HG03039 (cell line): ENCODE results near the gene ZFP36L2.
A peak's percentile ranks its signal among the peaks of the same experiment; 100 is the strongest.

Experiments
- ATAC-seq: cut with Tn5 transposase; IDR thresholded peaks from one replicate; pipeline ENCODE4 v1.9.1; 2021; ENCODE audit warnings: mild to moderate bottlenecking, moderate library complexity; ENCODE audit not compliant: unreplicated experiment

ZFP36L2 gene, protein sequence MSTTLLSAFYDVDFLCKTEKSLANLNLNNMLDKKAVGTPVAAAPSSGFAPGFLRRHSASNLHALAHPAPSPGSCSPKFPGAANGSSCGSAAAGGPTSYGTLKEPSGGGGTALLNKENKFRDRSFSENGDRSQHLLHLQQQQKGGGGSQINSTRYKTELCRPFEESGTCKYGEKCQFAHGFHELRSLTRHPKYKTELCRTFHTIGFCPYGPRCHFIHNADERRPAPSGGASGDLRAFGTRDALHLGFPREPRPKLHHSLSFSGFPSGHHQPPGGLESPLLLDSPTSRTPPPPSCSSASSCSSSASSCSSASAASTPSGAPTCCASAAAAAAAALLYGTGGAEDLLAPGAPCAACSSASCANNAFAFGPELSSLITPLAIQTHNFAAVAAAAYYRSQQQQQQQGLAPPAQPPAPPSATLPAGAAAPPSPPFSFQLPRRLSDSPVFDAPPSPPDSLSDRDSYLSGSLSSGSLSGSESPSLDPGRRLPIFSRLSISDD

DNA sequence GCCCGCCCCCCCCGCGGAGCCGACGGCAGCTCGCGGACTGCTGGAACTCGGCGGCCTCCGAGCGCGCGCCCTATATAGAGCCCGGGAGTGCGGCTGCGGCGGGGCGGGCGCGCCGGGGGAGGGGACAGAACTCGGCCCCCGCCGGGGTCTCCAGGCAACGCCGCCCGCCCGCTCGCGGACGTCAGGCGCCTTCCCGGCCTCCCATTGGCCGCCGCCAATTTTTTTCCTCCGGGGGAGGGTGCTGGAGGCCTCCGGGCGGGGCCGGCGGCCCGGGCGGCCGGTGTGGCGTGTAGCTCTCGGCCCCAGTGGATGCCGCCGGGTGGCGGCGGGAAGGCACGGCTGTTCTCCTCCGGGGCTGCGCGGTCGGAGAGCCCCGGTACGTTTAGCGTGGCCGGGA, at the start of gene ZFP36L2:
ZFP36L2 (minus strand) TSS at position 49 of the 397 bp plus-strand sequence. CDS start 291 bp downstream, outside the sequence.
- ATAC-seq = peak; percentile 50

- ATAC-seq = no peak
These were observed 48.3 kb upstream of the ZFP36L2 start for GRCh38 chr2:43274721-43275120.

- no peak for ATAC-seq
These were observed 47.6 kb upstream of the ZFP36L2 start for GRCh38 chr2:43274055-43274454.

GRCh38 chr2:43273529-43273928, 47.1 kb upstream of the ZFP36L2 start:
- ATAC-seq = no peak

- no peak for ATAC-seq
These were observed 44.7 kb upstream of the ZFP36L2 start for GRCh38 chr2:43270930-43271615.

GRCh38 chr2:43270461-43270860, 44.1 kb upstream of the ZFP36L2 start:
- no peak for ATAC-seq

GRCh38 chr2:43269706-43270105, 43.3 kb upstream of the ZFP36L2 start:
- no peak for ATAC-seq

GRCh38 chr2:43269074-43269572, 42.7 kb upstream of the ZFP36L2 start:
- no peak for ATAC-seq

DNA sequence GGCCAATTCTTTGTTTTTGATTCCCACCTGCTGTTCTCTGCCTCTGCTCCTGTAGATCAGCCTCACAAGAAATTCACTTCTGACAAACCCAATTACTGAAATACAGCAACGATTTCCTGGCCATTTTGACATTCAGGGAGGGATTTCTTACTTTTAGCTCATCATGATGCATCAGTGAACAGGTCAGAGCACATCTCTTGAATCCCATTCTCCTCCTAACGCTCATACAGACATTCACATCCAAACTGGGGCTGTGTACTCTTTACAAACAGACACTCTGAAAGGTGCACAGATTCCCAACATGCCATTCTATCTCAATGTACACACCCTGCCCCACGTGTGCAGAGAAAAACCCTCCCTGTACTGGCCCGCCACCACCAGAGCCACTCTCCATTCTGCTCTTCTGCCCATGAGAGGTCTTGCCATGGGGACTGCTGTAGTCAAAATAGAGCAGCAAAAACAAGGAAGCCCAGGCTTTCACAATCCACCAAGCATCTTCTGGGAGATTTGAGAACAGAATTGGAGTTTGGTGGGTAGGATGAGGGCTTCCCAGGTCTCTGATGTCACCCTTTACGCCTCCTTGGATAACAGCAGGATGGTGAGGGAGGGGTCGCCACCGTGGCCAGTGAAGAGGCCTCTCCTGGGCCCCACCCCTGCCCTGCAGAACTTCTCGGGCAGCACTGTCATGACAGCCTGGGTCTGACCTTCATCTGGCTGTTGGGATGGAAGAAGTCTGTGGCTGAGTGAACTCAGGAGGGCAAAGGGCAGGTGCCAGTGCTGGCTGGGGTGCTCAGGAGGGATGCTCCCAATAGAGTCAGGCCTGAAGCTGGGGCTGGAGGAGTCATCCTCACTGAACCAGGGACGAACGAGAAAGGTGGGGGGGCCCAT, 41.9 kb upstream of the ZFP36L2 start:
- ATAC-seq = no peak

DNA sequence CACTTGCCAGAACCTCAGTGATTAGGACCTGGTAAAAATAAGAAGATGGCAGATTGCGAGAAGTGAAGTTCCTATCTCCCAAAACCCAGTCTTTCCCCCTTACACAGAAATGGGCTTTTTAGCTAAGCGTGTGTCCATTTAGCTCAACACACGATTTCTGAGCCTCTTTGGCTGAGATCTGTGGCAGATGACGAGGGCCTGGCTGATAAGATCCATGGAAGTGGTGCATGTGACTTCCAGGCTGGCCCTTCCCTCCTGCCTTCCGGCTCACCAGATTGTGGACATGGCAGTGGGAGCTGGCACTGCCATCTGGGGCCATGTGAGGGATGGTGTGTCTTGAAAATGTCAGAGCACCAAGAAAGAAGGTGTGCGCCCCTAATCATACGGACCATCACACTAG, 41.0 kb upstream of the ZFP36L2 start:
- ATAC-seq = no peak

DNA sequence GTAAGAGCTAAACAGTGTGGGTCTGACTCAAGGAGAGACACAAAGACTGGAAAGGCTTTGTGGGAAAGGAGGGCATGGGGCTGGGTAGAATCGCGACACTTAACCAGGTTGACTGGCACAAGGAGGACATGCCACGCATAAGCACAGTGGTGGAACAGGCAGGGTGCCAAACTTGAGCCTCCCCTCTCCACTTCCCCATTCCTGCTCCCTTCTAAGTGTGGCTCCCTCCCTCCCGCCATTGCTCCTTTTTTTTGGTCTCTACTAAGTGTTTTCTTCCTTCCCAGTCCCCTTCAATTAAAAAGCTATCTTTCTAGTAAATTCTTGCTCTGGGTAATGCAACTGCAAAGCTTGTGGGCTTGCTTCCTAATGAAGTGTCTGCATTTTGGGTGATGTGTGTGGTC, 40.3 kb upstream of the ZFP36L2 start:
- ATAC-seq = no peak

- ATAC-seq = no peak
These were observed 39.0 kb upstream of the ZFP36L2 start for GRCh38 chr2:43265421-43265820.

DNA sequence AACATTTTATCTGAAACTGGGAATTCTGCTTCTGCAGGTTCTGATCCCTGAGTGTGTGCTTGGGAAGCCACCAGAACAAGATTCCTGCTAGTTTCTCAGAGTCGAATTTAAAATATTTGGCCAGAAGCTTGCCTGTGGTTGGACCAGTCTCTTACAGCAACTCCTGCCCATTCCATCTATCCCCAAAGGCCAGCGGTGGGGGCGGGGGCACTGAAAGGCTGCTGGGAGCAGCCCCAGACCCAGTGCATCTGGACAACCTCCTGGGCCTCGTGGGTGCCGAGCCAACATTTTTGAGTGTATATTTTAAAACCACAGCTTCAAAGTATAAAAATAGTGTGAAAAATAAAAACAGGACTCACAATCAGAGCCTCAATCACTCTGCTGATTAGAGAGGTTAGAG, 38.6 kb upstream of the ZFP36L2 start:
- ATAC-seq = no peak

DNA sequence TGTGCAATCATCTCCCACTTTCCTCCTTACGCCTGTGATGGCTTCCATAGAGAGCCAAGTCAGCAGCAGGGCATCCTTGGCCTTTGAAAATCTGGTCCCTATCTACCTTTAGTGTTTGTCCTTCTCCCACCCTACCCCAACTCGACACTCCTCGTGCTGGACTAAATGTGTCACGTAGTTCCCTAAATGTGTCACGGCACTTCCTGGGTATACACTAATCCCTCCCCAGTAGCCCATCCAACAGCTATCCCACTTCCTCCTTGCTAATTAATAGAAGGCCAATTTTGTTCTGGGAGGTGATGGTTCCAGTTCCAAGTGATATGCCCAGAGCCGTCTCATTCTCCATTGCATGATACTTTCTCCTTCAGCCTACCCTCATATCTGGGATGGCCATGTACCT, 36.5 kb upstream of the ZFP36L2 start:
- ATAC-seq = no peak

- ATAC-seq = no peak
These were observed 35.8 kb upstream of the ZFP36L2 start for GRCh38 chr2:43262239-43262638.

GRCh38 chr2:43259512-43259911, 33.1 kb upstream of the ZFP36L2 start:
- ATAC-seq = no peak

- no peak for ATAC-seq
These were observed 32.2 kb upstream of the ZFP36L2 start for GRCh38 chr2:43258547-43259156.

- no peak for ATAC-seq
These were observed 29.0 kb upstream of the ZFP36L2 start for GRCh38 chr2:43255296-43255910.

DNA sequence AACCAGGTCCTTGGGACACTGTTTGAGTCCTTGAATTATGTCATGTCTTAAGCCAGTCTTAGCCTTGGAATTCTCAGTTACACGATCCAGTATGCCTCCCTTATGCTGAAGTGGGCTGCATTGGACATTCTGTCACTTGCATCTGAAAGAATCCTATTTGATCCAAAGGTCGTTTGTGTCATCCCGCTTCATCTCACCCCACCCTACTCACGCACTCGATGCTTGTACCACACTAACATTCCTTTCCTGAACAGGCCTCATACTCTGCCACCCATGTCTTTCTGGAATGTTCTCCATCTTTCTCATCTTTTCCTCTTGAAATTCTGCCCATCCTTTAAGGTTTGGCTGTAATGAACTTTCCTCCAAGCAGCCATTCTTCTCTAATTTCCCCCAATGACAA, 27.9 kb upstream of the ZFP36L2 start:
- ATAC-seq = no peak

DNA sequence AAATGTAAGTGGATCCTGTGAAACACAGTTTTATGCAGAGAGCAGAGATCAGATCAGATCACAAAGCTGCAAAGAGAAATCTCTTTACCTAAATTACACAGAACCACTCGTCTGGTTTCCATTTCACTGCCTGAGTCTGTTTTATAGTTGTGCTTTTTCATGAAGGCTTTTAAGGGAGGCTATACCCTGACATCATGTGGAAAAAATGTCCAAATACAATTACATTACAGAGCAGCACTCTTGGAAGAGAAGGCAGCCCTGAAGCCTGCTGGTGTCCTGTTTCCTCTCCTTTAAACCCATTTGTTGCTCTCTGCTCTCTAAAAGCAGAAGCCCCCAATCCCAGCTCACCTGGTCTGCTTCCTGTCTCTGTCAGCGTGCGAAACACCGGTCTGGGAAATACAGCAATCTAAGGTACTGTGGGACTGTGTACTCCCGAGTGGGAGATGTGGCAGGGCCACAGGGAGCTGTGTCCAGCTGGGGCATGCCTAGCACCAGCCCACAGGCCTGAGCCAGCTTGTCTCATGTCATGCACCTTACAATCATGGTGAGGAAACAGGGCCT, 24.8 kb upstream of the ZFP36L2 start:
- ATAC-seq = no peak
